Hepatocyte (in vitro differentiated cells): Measurements from ENCODE around the gene KDM6A.

Experiments
- CTCF ChIP-seq: fragments of 200-600 bp; sonication (generic); IDR thresholded peaks from 2 replicates; pipeline ENCODE4 v1.5.1; 2016; ENCODE audit warnings: antibody characterized with exemption, mild to moderate bottlenecking; ENCODE audit not compliant: poor library complexity
- EZH2 ChIP-seq: fragments of 200-600 bp; sonication (generic); IDR thresholded peaks from 2 replicates; pipeline ENCODE4 v1.6.1; 2016; ENCODE audit warnings: antibody characterized with exemption, mild to moderate bottlenecking, borderline replicate concordance

- TF ChIP-seq CTCF, result no peak
- TF ChIP-seq EZH2, result no peak
Observed at GRCh38 chrX:44871931-44872820, 812 bp upstream of the KDM6A start.
